Neuronal stem cell (in vitro differentiated cells): ENCODE data around the gene SEC31B.

Experiments
- DNase-seq: peaks from one replicate; pipeline ENCODE4 v3.0.0-alpha.2; 2013; ENCODE audit warnings: low spot score
- H2AFZ ChIP-seq: one replicate; pipeline ENCODE4 v1.6.1; 2013; ENCODE audit warnings: mild to moderate bottlenecking, low read length, inconsistent platforms
- H2AK5ac ChIP-seq: 2 replicates; pipeline ENCODE4 v1.6.1; 2013; ENCODE audit warnings: low read depth, mild to moderate bottlenecking, inconsistent platforms, low read length, moderate library complexity, mixed read lengths
- H2BK120ac ChIP-seq: 2 replicates; pipeline ENCODE4 v1.6.1; 2013; ENCODE audit warnings: low read depth, mild to moderate bottlenecking, inconsistent platforms, low read length, moderate library complexity, mixed read lengths
- H2BK12ac ChIP-seq: one replicate; pipeline ENCODE4 v1.6.1; 2013; ENCODE audit warnings: low read length, inconsistent platforms
- H2BK15ac ChIP-seq: 2 replicates; pipeline ENCODE4 v1.6.1; 2013; ENCODE audit warnings: mild to moderate bottlenecking, low read length, inconsistent platforms, mixed read lengths
- H2BK5ac ChIP-seq: one replicate; pipeline ENCODE4 v1.6.1; 2013; ENCODE audit warnings: inconsistent platforms, mild to moderate bottlenecking, low read length, moderate library complexity
- H3K14ac ChIP-seq: one replicate; pipeline ENCODE4 v1.6.1; 2013; ENCODE audit warnings: low read length, inconsistent platforms
- H3K18ac ChIP-seq: 2 replicates; pipeline ENCODE4 v1.6.1; 2013; ENCODE audit warnings: low read length, inconsistent platforms
- H3K23ac ChIP-seq: 2 replicates; pipeline ENCODE4 v1.6.1; 2013; ENCODE audit warnings: low read depth, mild to moderate bottlenecking, mixed read lengths, low read length, inconsistent platforms; ENCODE audit not compliant: poor library complexity
- H3K27ac ChIP-seq: replicated peaks from 3 replicates; pipeline ENCODE4 v1.5.1; 2013; ENCODE audit warnings: low read length, inconsistent platforms
- H3K27me3 ChIP-seq, 3 experiments: 2 replicates each; pipeline ENCODE4 v1.6.1; 2013; ENCODE audit warnings: low read length in 3 of 3, mild to moderate bottlenecking in 2 of 3, inconsistent platforms in 1 of 3, low read depth in 1 of 3, mixed read lengths in 1 of 3, moderate library complexity in 1 of 3; ENCODE audit not compliant: control insufficient read depth in 3 of 3, insufficient read depth in 3 of 3
- H3K36me3 ChIP-seq, 2 donors: replicated peaks in 1 of 2; 2 replicates each; pipeline ENCODE4 v1.6.1; 2013; ENCODE audit warnings: low read length in 2 of 2; ENCODE audit not compliant: control insufficient read depth in 2 of 2, insufficient read depth in 2 of 2
- H3K4ac ChIP-seq: 2 replicates; pipeline ENCODE4 v1.6.1; 2013; ENCODE audit warnings: inconsistent platforms, mild to moderate bottlenecking, low read length, moderate library complexity
- H3K4me1 ChIP-seq, 2 donors: 1 replicate in 1 of 2; 2 replicates in 1 of 2; pipeline ENCODE4 v1.6.1; 2013; ENCODE audit warnings: low read length in 2 of 2, low read depth in 1 of 2; ENCODE audit not compliant: control insufficient read depth in 2 of 2, insufficient read depth in 1 of 2
- H3K4me2 ChIP-seq: one replicate; pipeline ENCODE4 v1.6.1; 2013; ENCODE audit warnings: mild to moderate bottlenecking, low read length, inconsistent platforms; ENCODE audit not compliant: insufficient read depth, poor library complexity, severe bottlenecking
- H3K4me3 ChIP-seq, 2 donors: 2 replicates each; pipeline ENCODE4 v1.5.1; 2013; ENCODE audit warnings: low read length in 2 of 2, mild to moderate bottlenecking in 2 of 2, inconsistent platforms in 1 of 2, moderate library complexity in 1 of 2
- H3K79me1 ChIP-seq: one replicate; pipeline ENCODE4 v1.6.1; 2013; ENCODE audit warnings: low read depth, mild to moderate bottlenecking, inconsistent platforms, low read length, moderate library complexity
- H3K9ac ChIP-seq: one replicate; pipeline ENCODE4 v1.6.1; 2013; ENCODE audit warnings: mild to moderate bottlenecking, low read depth, low read length, inconsistent platforms; ENCODE audit not compliant: poor library complexity
- H3K9me3 ChIP-seq, 2 donors: replicated peaks in 1 of 2; 2 replicates each; pipeline versions ENCODE3 to v1.6.1; 2013; ENCODE audit warnings: low read length in 2 of 2, mild to moderate bottlenecking in 2 of 2, inconsistent platforms in 1 of 2, low read depth in 1 of 2, mixed read lengths in 1 of 2, moderate library complexity in 1 of 2; ENCODE audit not compliant: control insufficient read depth in 2 of 2, insufficient read depth in 1 of 2
- H4K8ac ChIP-seq: one replicate; pipeline ENCODE4 v1.6.1; 2013; ENCODE audit warnings: low read depth, mild to moderate bottlenecking, inconsistent platforms, low read length, moderate library complexity
- H4K91ac ChIP-seq: one replicate; pipeline ENCODE4 v1.6.1; 2013; ENCODE audit warnings: low read length, low read depth, mild to moderate bottlenecking, inconsistent platforms; ENCODE audit not compliant: poor library complexity
- WGBS, 2 donors: extraction: QIAGEN DNeasy Blood & Tissue Kit; methylation state at CpG; one replicate each; pipeline ENCODE4 v1.1.7; 2013; ENCODE audit warnings: missing lambda C conversion rate in 2 of 2, mixed read lengths in 1 of 2; ENCODE audit not compliant: insufficient read length in 2 of 2, insufficient replicate concordance in 1 of 2; ENCODE audit errors: extremely low coverage in 2 of 2; 5-methylcytosine and 5-hydroxymethylcytosine counted together

SEC31B gene

GRCh38 chr10:100522945-100523344, 3.3 kb upstream of the SEC31B start:
- no CpG with 5 or more reads among the region's 9 CpGs for WGBS, 2 donors
- no peak overlapping the region for H3K23ac ChIP-seq
- no peak for DNase-seq
- no peaks in the 10 kb centered on the region for H3K4me1 ChIP-seq
- H2AFZ ChIP-seq, result no peak overlapping the region
- H3K4ac ChIP-seq, result no peak overlapping the region
- H3K27me3 ChIP-seq, result peaks cover 0 to 13% (median 0%) of the 10 kb centered on the region in 3 experiments
- no peak overlapping the region for H4K91ac ChIP-seq
- H2BK12ac ChIP-seq, result no peak overlapping the region
- no peak overlapping the region for H4K8ac ChIP-seq
- no peak overlapping the region for H3K9ac ChIP-seq
- H3K4me3 ChIP-seq, result no peak overlapping the region
- no peaks in the 10 kb centered on the region for H3K79me1 ChIP-seq
- no peak overlapping the region for H3K14ac ChIP-seq
- H3K36me3 ChIP-seq, result peaks cover 16 to 57% of the 10 kb centered on the region in 2 donors
- no peaks in the 10 kb centered on the region for H3K9me3 ChIP-seq
- no peak overlapping the region for H2BK120ac ChIP-seq
- H2BK5ac ChIP-seq, result no peak overlapping the region
- H2BK15ac ChIP-seq, result no peak overlapping the region
- H3K18ac ChIP-seq, result no peak overlapping the region
- H3K27ac ChIP-seq, result no peak overlapping the region
- no peak overlapping the region for H3K4me2 ChIP-seq
- H2AK5ac ChIP-seq, result no peak overlapping the region

- Histone ChIP-seq H3K14ac (no peak overlapping the region), H3K4me1 (no peaks in the 10 kb centered on the region), H2BK15ac (no peak overlapping the region), H2BK12ac (no peak overlapping the region), H2BK120ac (no peak overlapping the region), H3K9ac (no peak overlapping the region), H2BK5ac (no peak overlapping the region), H3K36me3 (peaks cover 16 to 51% of the 10 kb centered on the region in 2 donors), H3K27me3 (peaks cover 0 to 13% (median 0%) of the 10 kb centered on the region in 3 experiments), H2AFZ (no peak overlapping the region), H2AK5ac (no peak overlapping the region), H4K8ac (no peak overlapping the region), H3K18ac (no peak overlapping the region), H3K4ac (no peak overlapping the region), H3K4me3 (no peak overlapping the region), H3K4me2 (no peak overlapping the region), H4K91ac (no peak overlapping the region), H3K27ac (no peak overlapping the region), H3K79me1 (no peaks in the 10 kb centered on the region), H3K9me3 (no peaks in the 10 kb centered on the region), H3K23ac (no peak overlapping the region)
- no peak for DNase-seq
- whole genome bisulfite sequencing, 2 donors, result no CpG with 5 or more reads among the region's 5 CpGs
These were observed 2.6 kb upstream of the SEC31B start for GRCh38 chr10:100522107-100522801.

- H3K23ac ChIP-seq, result no peak overlapping the region
- H3K18ac ChIP-seq, result no peak overlapping the region
- H2BK12ac ChIP-seq, result no peak overlapping the region
- H3K79me1 ChIP-seq, result no peaks in the 10 kb centered on the region
- H3K4ac ChIP-seq, result no peak overlapping the region
- H3K9ac ChIP-seq, result no peak overlapping the region
- no peaks in the 10 kb centered on the region for H3K9me3 ChIP-seq
- no peak overlapping the region for H2BK15ac ChIP-seq
- no peak overlapping the region for H2BK5ac ChIP-seq
- DNase-seq, result no peak
- H3K14ac ChIP-seq, result no peak overlapping the region
- H3K4me3 ChIP-seq, result no peak overlapping the region
- H2BK120ac ChIP-seq, result no peak overlapping the region
- H3K27ac ChIP-seq, result no peak overlapping the region
- no peak overlapping the region for H2AFZ ChIP-seq
- no peak overlapping the region for H2AK5ac ChIP-seq
- H3K27me3 ChIP-seq, result peaks cover 0 to 13% (median 0%) of the 10 kb centered on the region in 3 experiments
- peaks cover 5 to 39% of the 10 kb centered on the region in 2 donors for H3K36me3 ChIP-seq
- H4K8ac ChIP-seq, result no peak overlapping the region
- no peak overlapping the region for H4K91ac ChIP-seq
- WGBS, 2 donors, result no CpG with 5 or more reads among the region's 3 CpGs
- no peaks in the 10 kb centered on the region for H3K4me1 ChIP-seq
- no peak overlapping the region for H3K4me2 ChIP-seq
These were observed 1.1 kb upstream of the SEC31B start for GRCh38 chr10:100520811-100521210.

- Histone ChIP-seq H3K23ac (no peak overlapping the region), H3K4me3 (peak overlapping the region in 1 of 2 donors; percentile 53), H2BK5ac (no peak overlapping the region), H4K91ac (no peak overlapping the region), H3K9ac (no peak overlapping the region), H3K18ac (no peak overlapping the region), H3K4me1 (no peaks in the 10 kb centered on the region), H2AFZ (peak overlapping the region; percentile 93), H3K27ac (no peak overlapping the region), H2BK15ac (no peak overlapping the region), H3K14ac (no peak overlapping the region), H2BK120ac (no peak overlapping the region), H2BK12ac (no peak overlapping the region), H2AK5ac (no peak overlapping the region), H3K79me1 (no peaks in the 10 kb centered on the region), H3K27me3 (peaks cover 0 to 13% (median 0%) of the 10 kb centered on the region in 3 experiments), H3K4ac (no peak overlapping the region), H3K4me2 (no peak overlapping the region), H4K8ac (no peak overlapping the region), H3K9me3 (no peaks in the 10 kb centered on the region), H3K36me3 (peaks cover 0 to 26% of the 10 kb centered on the region in 2 donors)
- no CpG with 5 or more reads among the region's 7 CpGs for whole genome bisulfite sequencing, 2 donors
- DNase-seq, result peak; percentile 58
These were observed 860 bp downstream of the SEC31B start for GRCh38 chr10:100518761-100519241.
